CD4-positive, alpha-beta T cell treated with Interleukin-1 beta for 1 hour (primary cell): ENCODE data around the gene SPRR3.

ENCODE experiments used
- DNase-seq, 2 donors: peaks; one replicate each; pipeline ENCODE4 v3.0.0-alpha.2; 2020 to 2022

SPRR3 gene

GRCh38 chr1:153001382-153001781 is at the start of gene SPRR3:
SPRR3 (plus strand) TSS chr1:153001749; CDS start chr1:153003021, 1,272 bp downstream.
- no peak for DNase-seq

- DNase-seq, result no peak
Observed at GRCh38 chr1:152953761-152954160, 47.8 kb upstream of the SPRR3 start.

GRCh38 chr1:152954436-152954835 is 47.1 kb upstream of the SPRR3 start:
- no peak for DNase-seq

- DNase-seq, result no peak
Observed at GRCh38 chr1:152957561-152957960, 44.0 kb upstream of the SPRR3 start.

- no peak for DNase-seq
Observed at GRCh38 chr1:152959273-152959672, 42.3 kb upstream of the SPRR3 start.

GRCh38 chr1:152959801-152960451 is 41.6 kb upstream of the SPRR3 start:
- DNase-seq, result no peak

GRCh38 chr1:152960452-152961044 is 41.0 kb upstream of the SPRR3 start:
- no peak for DNase-seq

GRCh38 chr1:152961226-152961891 is 40.2 kb upstream of the SPRR3 start:
- no peak for DNase-seq

GRCh38 chr1:152962876-152963415 is 38.6 kb upstream of the SPRR3 start:
- DNase-seq, result no peak

- DNase-seq, result no peak
Observed at GRCh38 chr1:152964536-152964935, 37.0 kb upstream of the SPRR3 start.

GRCh38 chr1:152965853-152966252 is 35.7 kb upstream of the SPRR3 start:
- no peak for DNase-seq

GRCh38 chr1:152967201-152967600 is 34.3 kb upstream of the SPRR3 start:
- DNase-seq, result no peak

- DNase-seq, result no peak
Observed at GRCh38 chr1:152968248-152968647, 33.3 kb upstream of the SPRR3 start.

GRCh38 chr1:152969036-152969435 is 32.5 kb upstream of the SPRR3 start:
- no peak for DNase-seq

- no peak for DNase-seq
Observed at GRCh38 chr1:152970495-152970894, 31.1 kb upstream of the SPRR3 start, which contains the start of gene SPRR4. SPRR4 (plus strand) TSS chr1:152970648; CDS start chr1:152971891, 1,243 bp downstream.

GRCh38 chr1:152972196-152972886 is 29.2 kb upstream of the SPRR3 start:
- DNase-seq, result no peak

- DNase-seq, result no peak
Observed at GRCh38 chr1:152976688-152977087, 24.9 kb upstream of the SPRR3 start.

GRCh38 chr1:152977614-152978013 is 23.9 kb upstream of the SPRR3 start:
- DNase-seq, result no peak

GRCh38 chr1:152980676-152981075 is 20.9 kb upstream of the SPRR3 start:
- DNase-seq, result no peak

- DNase-seq, result no peak
Observed at GRCh38 chr1:152981146-152981871, 20.2 kb upstream of the SPRR3 start.

GRCh38 chr1:152982076-152982475 is 19.5 kb upstream of the SPRR3 start:
- DNase-seq, result no peak

- DNase-seq, result no peak
Observed at GRCh38 chr1:152983234-152983633, 18.3 kb upstream of the SPRR3 start.

GRCh38 chr1:152983743-152984142 is 17.8 kb upstream of the SPRR3 start, which contains the start of gene SPRR1A:
SPRR1A (plus strand) TSS chr1:152984081; CDS start chr1:152985231, 1,150 bp downstream.
- no peak for DNase-seq
